ENCODE data around the gene TMCC3.
A peak's percentile ranks its signal among the peaks of the same experiment; 100 is the strongest.
"Not testable (repeated sequence)": the region's sequence is repeated elsewhere in the genome, so short reads cannot be mapped to it uniquely, and the experiment has no call there.

The TMCC3 gene

DNA sequence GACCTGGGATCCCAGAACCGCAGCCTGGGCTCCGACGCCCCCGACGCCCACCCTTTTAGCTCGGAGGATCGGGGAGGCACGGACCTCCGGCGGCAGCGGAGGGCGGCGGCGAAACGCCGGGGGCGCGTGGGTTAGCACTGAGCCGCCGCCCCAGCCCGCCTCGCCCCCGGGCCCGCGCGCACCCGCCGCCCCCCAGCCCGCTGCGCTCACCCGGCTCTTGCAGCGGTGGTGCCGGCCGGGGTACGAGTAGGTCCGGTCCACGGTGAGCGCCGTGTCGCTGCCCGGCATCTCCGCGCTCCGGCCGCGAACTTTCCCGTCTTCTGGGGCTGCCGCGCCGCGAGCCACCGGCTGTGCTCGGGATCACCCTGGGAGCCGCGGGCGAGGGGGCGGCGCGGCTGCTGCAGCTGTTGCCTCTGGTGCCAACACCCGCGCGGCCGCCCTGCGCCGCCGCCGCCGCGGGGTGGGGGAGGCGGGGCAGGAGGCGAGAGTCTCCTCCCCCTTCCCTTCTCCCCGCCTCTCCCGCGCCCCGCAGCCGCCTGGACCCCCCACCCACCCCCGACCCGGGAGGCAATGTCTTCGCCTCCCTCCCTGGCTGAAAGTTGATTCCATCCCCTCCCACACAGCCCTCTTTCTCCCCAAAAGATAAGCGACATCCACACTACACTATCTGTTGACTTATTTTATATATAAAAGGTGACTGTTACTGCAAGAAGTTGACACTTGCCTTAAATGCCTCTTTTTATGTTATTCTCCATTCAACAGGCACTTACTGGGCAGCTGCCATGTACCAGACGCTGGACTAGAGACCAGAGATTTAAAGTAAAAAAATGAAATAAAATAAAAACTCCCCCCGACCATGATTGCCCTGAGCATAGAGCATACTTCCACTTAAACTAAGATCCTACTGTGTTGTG is at the start of gene TMCC3:
TMCC3 (minus strand) TSS at position 415 of the 914 bp plus-strand sequence; CDS start at position 288, 127 bp downstream.
- DNase-seq (ENCODE audit: low spot score) = peak; percentile 78
- TF ChIP-seq CTCF (IDR thresholded peaks at IDR 0.05; ENCODE audit: extremely low read depth, missing control alignments) = no peak

DNA sequence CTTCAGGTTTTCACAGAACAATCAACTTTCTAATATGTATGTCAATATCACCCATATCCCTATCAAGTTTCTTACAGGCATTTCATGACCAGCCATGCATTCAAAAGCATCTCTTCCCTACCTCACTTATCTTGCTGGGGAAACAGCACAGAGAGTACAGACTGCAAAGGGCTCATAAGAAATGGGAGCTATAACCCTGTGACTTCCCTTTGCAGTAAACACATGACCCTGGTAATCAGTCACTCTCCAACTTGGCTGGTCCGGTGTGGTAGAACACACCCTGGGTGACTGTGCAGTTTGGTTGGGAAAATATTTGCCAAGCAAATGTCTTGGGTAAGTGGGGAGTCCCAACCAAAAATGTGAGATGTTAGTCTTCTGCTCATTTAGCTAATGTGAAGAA is 49.4 kb upstream of the TMCC3 start:
- no peak for DNase-seq (ENCODE audit: low spot score)
- TF ChIP-seq CTCF (IDR thresholded peaks at IDR 0.05; ENCODE audit: extremely low read depth, missing control alignments) = no peak

DNA sequence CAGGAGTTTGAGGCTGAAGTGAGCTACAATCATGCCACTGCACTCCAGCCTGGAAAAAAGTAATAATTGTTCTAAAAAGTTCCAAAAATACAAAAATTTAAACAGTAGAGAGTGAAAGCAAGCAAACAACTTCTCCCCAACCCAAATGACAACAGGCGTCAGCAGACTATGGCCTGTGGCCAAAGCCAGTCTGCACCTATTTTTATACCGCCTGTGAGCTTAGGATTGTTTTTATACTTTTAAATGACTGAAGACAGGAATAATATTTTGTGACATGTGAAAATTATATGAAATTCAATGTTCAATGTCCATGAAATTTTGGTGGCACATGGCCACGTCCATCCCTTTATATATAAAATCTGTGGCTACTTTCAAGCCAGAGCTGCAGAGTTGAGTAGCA is 48.2 kb upstream of the TMCC3 start:
- no peak for TF ChIP-seq CTCF (IDR thresholded peaks at IDR 0.05; ENCODE audit: extremely low read depth, missing control alignments)
- no peak for DNase-seq (ENCODE audit: low spot score)

DNA sequence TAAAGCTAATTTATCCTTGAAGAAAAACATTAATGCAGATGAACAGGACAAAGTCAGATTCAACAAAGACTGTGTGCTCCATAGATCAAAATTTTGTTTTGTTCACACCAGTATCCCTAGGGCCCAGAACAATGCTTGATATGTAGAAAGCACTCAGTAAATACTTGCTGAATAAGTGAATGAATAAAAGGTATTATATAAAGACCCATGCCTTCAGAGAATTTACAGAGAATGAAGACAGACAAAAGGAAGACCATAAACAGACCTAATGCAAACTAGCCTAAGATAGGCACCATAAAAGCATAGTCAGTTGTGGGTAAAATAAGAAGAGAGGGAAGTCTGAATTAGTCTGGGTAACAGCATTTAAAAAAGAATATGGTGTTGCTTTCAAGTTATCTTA is 47.3 kb upstream of the TMCC3 start:
- no peak for TF ChIP-seq CTCF (IDR thresholded peaks at IDR 0.05; ENCODE audit: extremely low read depth, missing control alignments)
- no peak for DNase-seq (ENCODE audit: low spot score)

GRCh38 chr12:94694732-94695131 is 44.4 kb upstream of the TMCC3 start:
- no peak for DNase-seq (ENCODE audit: low spot score)
- no peak for TF ChIP-seq CTCF (IDR thresholded peaks at IDR 0.05; ENCODE audit: extremely low read depth, missing control alignments)

GRCh38 chr12:94692826-94693225 is 42.5 kb upstream of the TMCC3 start:
- not testable (repeated sequence) for DNase-seq (ENCODE audit: low spot score)

- no peak for DNase-seq (ENCODE audit: low spot score)
- no peak for TF ChIP-seq CTCF (IDR thresholded peaks at IDR 0.05; ENCODE audit: extremely low read depth, missing control alignments)
Measured at GRCh38 chr12:94690198-94690771, 39.9 kb upstream of the TMCC3 start.

All from GM20000 (cell line).